ENCODE measurements around the gene OSBPL1A.

GRCh38 chr18:24197412-24197811, 200.2 kb downstream of the OSBPL1A start:
- TF ChIP-seq CTCF (IDR thresholded peaks at IDR 0.05) = no peak
- no peak for TF ChIP-seq POLR2AphosphoS5 (IDR thresholded peaks at IDR 0.05)
- TF ChIP-seq POLR2A (IDR thresholded peaks at IDR 0.05) = no peak
- no peak for TF ChIP-seq EP300 (IDR thresholded peaks at IDR 0.05)
